ENCODE data around the gene PRLR. TPM values are rescaled to one million over a fixed set of nuclear protein-coding genes. Genes with fewer than 3 reads are reported as not detected.
A peak's percentile ranks its signal among the peaks of the same experiment; 100 is the strongest.

PRLR gene
- total RNA-seq, 1 donor from 2014 or later: 0.50 TPM

DNA sequence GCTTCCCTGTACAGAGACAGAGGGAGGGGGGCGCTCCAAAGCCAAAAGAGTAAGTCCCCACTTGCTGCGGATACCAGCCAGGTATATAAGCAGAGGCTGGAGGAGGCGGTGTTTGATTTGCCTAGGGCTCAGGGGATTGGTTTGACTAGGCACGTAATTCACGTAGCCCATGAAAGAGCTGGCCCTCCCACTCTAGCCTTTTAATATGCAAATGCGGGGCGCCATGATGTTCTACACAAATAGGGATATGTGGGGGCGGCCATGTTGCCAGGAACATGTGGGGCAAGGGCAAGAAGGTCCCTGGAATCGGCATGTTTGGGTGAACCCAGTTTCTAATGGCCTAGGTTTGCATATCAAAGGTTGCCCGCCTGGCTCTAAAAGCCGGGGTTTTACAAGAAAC lies 3.3 kb upstream of the PRLR start:
- DNase-seq (ENCODE audit: low read depth): no peak

DNA sequence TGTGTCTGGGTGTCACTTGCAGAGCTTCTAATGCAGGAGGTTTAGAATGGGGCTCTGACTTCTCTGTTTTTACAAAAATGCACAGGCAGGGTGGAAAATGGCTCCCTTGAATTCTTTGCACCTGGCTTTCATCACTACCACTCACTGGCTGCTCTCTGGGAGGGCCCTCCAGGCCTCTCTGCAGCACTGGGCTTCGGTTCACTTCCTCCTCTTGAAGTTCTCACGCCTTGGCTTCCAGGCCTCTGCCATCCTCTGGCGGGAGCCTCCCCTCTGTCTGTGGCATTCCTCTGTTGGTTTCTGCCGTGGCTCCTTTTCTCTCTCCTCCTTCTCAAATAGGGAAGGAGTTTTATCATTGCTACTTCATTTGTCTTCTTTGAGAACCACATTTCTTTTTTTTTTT lies 2.8 kb upstream of the PRLR start:
- no peak for DNase-seq (ENCODE audit: low read depth)

DNA sequence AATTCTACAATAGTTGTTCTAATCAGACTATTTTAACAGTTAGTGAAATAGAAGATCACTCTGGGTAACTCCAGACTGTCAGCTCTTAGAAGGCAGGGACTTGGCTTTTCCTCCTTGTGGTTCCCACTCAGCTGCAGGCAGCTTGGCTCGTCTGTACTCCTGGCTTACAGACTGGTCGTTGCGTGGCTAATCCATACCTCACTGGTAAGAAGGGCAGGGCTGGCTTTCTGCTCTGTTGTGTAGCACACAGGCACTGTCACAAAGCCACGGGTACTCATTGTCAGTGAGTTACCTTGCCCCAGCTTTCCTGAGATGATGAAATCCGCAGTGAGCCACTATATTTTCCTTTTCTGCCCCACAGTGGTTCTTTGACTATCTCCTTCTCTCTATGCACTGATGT lies 1.8 kb upstream of the PRLR start:
- DNase-seq (ENCODE audit: low read depth): no peak

DNA sequence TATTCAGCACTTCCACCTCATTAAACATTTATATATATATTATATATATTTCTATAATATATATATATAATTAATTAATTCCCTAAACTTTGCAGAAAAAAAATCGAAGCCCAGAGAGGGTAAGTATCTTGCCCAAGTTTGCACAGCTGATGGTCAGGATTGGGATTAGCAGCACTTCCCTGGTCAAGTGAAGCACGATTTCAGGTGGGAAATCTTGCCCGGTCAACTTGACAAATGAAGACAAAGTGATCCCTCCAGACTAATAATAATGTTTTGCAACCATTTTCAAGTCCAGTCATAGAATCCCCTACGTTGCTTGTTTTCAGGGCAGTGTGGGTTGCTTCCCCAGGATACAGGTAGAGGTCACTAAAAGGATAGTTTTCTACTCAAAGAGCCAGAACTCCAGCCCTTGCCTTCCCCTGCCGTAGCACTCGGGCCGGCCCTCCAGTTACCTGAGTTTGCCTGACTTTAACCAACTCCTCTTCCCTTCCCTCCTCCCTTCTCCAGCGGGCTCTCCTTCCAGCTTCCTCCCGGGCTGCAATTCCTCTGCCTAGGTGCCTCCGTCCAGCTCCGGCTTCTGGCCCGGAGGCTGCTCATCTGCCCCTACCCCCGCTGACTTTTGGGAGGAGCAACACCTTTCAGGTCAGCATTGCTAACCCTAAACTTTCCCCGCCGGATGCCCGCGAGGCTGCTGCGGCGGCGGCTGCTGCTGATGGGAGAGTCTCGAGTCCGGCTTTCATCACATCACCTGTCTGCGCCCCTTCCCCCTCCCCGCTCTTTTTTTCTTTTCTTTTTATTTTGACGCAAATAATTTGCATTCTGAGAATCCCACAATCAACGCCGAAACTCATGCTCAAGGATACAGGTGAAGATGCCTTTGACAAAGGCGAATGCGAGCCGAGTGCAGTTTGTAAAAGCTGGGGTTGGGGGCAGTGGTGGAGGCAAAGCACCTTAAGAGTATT lies 930 bp downstream of the PRLR start:
- peak; percentile 61 for DNase-seq (ENCODE audit: low read depth)

DNA sequence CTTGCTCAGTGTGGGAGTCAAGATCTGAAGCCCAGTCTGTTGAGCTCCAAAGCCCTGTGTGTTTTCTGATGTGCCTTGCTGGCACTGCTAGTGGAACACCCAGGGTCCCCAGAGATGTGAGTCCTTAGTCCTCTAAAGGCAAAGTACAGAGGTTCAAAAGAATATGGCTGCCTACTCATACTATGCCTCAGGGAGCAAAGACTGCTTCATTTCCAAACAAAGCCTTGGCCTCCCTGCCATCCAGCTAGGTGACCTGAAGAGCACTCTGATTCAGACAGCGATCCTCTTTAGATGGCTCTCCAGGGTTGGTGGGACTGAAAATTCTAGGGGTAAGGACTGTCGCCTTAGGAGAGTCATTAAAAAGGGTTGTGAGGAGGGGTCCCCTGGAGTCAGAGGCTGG lies 2.0 kb downstream of the PRLR start:
- no peak for DNase-seq (ENCODE audit: low read depth)

DNA sequence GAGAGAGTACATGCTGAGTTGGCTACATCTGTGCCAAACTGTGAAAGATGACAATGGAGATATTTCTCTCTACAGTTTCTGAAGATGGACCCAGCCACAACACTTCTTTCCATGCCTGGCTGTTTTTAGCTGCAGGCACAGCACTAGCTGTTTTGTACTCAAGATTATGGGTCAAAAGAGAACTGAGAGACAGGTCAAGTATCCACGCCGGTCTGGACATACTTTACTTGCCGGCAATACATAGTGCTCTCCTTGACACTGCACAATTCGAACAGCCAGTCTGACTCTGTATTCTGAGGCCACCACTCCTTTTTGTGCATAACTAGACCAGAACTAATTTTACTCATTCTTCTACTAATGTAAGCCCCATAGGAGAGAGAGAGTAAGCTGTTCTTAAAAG lies 2.6 kb downstream of the PRLR start:
- DNase-seq (ENCODE audit: low read depth): no peak

DNA sequence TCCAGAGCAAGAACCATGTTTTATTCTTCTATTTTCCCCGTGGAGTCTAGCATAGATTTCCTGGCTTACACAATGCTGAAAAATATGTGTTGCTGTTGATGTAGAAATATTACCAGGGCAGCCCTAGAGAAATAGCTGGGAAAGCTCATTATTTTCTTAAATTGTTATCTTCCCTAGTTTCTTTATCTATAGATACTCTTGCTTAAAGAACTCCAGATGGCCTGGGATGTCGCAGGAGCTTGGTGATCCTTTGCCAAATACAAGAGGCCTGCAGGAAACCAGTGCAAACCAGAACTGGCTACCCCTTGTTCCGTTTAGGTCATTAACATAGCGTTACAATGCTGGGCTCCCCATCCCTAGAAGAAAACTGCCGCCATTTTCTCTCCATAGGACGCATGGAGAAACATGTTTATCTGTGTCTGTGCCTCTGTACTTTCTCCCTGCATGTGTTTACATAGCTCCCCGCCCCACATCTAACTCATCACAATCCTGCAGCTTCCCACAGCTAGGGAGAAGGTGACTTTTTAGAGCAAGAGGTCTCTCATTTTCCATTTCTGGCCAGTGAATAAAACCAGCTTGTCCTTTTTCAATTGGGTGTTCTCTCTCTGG lies 6.4 kb downstream of the PRLR start:
- DNase-seq (ENCODE audit: low read depth): no peak

DNA sequence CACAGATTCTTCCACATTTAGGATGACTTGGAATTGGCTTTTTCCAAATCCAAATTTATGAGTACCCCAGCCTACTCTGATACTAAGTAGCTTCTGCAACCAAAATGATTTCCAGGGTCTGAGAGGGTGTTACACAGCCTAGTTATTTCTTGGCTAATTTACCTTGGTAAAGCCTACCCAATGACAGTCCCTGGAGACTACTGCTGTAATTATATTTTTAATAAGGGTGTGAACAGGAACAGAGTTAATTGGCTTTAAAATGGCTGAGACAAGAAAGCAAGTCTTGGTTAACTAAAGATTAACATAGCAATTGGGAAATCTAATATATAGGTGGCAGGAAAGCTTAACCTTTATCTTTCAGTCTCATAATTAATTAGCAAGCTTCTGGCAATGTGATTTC lies 9.3 kb downstream of the PRLR start:
- no peak for DNase-seq (ENCODE audit: low read depth)

DNA sequence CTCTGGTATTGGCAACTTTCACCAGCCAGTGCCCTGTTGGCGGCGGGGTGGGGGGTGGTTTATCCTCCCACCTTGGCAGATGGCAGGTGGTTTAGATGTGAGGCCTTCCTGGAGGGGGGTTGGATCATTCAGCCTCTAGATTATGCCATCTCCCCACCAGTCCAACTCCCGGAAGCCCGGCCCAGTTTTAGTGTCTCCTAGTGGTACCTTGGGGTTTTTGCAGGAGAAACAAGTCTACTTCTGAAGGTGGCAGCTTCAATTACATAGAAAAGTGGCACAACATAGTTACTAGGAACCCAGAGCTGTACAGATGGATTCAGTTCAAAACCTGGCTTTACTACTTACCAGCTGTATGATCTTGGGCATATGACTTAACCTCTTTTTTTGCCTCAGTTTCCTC lies 11.3 kb downstream of the PRLR start:
- no peak for DNase-seq (ENCODE audit: low read depth)

DNA sequence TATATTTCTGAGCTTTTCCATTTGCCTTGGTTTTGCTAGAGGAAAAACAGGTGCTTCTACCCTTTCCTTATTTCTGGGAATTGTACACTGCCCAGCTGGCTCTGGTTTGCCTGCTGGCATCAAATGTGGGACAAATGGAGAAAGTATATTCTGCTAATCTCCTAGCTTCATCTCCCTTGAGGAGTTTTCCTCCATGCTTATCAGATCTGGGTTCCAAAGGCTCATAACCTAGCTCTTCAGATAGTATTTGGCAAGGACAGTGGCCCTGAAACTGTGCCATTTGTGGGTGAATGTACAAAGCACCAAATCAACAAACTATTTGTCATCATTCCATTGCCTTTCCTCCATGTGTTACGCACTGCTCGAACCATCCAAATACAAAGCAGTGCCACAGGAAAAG lies 16.2 kb downstream of the PRLR start:
- no peak for DNase-seq (ENCODE audit: low read depth)

DNA sequence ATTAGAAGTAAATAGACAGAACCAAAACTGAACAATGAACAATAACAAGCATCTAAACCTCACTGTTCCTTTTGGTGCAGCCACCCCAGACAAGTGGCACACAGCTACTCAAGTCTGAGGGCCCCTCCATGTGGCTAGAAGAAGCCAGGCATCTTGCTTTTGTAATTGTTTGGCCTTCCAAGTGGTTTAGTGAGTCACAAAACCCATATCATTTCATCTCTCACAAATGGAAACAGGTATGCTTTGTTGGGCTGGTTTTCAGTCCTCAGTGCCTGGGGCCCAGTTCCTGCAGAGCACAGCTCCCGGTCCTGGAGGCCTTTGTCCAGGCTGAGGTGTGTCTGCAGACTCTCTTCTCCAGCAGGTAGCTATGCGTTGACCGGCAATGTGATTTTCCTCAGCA lies 16.7 kb downstream of the PRLR start:
- DNase-seq (ENCODE audit: low read depth): peak; percentile 41

DNA sequence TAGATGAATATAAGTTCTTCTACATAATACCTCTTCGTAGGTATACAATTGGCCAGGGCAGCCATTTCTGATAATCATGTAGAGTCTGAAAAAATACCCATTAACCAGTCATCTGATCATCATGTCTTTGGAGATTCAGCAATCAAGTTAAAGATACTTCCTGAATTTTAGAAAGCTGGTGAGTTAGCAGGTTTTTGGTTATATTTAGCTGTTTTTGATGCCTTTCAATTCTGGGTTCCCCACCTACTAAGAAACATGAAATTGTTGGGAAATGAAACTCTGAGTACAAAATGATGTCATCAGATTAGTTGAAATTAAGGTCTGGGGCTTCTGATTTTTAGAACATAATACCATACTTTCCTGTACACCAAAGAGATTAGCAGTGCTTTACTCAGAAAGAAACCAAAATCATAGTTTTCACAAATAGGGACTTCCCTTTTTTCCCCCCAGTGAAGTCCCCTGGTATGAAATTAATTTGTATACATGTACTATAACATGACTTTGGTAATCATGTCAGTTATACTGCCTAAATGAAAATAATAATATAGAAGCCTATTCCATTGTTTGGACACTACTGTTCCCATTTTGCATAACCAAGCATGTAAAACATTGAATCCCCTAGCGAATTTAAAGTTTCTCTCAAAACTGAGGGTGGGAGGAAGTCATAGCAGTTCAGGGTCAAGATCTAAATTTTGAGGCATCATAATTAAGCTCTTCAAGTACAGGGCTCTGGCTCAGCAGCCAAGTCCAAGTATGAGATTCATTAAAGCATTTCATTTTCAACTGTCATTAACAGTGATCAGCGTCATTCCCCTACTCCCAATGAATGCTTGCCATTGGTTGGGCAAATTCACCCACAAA lies 17.9 kb downstream of the PRLR start:
- DNase-seq (ENCODE audit: low read depth): no peak

DNA sequence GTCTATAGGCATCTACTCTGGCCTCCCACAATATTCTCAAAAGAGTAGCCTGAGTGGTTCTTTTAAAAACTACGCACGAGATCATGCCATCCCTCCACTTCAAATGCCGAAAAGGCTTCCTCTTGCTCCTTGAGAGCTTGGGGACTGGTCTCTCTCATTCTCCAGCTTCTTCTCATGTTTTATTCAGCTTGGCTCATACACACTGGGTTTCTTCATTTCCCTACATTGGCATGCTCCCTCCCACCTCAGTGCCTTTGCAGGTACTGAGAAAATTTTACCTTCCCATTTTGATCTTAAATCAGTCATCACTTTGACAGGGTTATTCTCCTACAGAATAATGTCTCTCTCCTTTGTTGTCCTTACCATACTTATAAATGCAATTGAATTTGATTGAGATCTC lies 20.4 kb downstream of the PRLR start:
- DNase-seq (ENCODE audit: low read depth): no peak

DNA sequence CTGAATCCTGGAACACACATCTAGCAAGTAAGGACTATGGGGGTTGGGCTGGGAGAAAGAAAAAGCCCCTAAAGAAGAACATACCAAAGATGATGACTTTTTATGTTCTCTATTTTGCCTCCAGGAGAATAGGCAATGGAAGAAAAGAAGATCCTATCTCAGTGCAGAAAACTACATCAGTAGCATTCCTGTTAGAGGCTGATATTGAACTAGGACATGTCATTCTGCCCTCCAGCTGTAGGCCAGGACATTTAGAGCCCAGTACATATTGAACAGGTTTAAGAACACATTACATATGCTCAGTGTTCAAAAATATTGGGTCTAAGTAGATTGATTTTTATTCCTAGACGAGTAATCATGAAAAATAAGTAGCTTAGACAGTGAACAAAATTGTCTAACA lies 24.7 kb downstream of the PRLR start:
- DNase-seq (ENCODE audit: low read depth): no peak

DNA sequence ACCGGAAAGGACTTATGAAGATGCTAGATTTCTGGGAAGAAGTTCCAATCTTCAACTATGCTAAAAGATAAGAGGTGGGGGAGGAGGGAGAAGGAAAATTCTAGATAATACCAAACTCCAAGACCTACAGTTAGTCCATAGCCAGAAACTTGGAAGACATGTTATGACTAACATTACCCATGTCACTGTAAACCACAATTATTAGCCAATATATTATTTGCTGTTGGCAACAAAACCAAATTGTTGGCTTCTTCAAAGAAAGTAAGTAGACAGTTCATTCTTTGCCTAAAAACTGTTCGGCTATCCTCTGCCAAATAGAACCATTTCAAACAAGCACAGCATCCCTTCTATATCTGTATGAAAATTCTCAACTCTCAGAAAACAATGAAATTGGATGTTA lies 25.1 kb downstream of the PRLR start:
- DNase-seq (ENCODE audit: low read depth): no peak

DNA sequence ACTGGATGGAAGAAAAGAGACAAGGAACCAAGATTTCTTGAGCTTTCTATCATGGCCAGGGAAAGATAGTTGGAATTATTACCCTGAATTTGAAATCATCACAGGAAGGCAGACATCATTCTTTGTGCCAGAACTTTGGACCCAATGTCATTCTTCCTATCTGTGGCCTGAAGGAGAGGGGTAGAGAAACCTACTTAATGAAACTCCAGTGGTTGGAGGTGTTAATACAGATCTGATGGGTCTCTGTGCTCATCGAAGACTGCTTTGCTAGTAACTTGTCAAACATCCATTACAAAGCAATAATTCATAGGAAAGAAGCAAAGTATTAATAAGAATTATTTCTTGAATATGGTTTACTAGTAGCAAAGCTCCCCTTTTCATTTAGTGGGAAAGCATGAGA lies 26.9 kb downstream of the PRLR start:
- DNase-seq (ENCODE audit: low read depth): no peak

DNA sequence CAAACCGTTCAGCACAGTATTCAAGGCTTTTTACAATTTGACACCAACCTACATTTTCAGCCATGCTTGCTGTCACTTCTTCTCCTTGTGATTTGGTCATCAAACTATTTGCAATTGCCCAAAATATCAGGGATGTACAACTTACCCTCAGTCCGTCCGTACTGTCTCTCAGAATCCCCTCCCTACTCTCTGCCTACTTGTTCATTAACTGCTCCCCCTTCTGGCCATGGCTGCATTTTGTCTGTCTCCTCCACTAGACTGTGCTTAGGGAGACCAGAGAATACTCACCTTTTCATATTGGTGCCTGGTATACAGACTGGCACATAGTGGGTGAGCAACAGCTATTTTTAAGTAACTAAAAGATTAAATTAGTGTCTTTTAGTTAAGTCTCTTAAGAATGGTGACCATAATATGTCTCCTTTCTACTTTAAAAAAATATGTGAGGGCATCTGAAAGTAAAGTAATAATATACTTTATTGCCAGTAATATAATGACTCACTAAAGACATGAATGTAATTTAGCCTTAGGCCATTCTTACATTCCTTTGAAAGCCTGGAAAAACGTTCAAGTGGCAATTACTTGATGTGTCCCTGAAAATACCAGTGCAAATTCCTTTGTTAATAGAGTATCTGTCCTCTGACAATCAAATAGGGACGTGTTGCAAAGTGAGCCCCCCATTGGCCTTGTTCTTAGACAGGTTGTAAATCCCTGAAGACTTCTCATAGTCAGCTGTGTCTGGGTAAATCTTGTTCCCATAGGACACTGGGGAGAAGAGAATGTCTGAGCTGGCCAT lies 27.8 kb downstream of the PRLR start:
- peak; percentile 84 for DNase-seq (ENCODE audit: low read depth)

DNA sequence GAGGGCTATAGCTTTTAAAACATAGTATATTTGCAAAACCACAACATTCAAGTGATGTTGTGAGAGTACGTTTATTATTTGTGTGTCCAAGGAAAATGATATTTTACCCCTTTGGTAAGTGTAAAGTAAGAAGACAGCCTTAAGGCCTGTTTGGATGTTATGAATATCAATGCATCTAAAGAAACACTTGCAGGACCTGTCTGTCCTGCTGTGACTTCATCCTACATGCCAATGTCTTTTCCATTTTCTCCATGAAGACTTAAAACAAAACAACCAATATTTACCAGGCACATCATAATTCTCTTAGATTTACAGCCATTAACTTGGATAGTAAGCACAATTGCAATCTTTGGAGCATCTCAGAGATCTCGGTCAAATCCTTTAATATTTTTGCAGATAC lies 29.0 kb downstream of the PRLR start:
- no peak for DNase-seq (ENCODE audit: low read depth)

DNA sequence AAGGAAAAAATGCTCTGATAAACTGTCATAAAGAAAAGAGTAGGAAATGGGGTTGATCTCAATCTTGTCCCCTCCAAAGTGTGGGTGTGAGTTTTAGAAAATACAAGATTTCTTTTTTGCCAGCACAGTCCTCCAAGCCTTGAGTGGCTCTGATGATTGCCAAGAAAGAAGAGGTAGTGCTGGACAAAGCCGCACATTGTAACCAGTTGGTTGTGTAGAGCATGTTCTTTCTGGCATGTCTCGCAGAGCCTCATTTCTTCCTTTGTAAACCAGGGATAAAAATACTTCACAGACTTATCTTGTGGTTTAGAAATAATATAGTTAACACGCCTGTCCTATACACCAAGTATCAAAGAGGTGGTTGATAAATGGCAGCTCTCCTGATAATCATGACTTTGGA lies 30.4 kb downstream of the PRLR start:
- DNase-seq (ENCODE audit: low read depth): no peak

DNA sequence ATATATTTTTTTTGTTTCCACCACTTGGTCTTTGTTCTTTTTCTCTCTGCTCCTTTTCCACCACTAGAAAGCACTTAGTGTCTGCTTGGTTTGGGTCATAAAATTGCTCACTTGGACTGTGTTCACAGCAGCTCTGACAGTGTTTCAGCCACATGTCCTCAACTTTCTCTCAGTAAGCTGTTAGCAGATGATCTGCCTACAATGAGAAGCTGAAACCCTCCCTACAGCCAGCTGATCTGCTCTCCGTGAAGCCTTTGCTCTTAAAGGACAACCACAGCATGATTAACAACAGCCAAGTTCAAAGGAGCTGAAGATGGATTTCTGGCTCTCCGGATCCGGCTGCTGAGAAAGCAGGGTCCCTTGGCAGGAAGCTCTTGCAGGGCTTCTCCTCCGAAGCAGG lies 31.6 kb downstream of the PRLR start:
- no peak for DNase-seq (ENCODE audit: low read depth)

DNA sequence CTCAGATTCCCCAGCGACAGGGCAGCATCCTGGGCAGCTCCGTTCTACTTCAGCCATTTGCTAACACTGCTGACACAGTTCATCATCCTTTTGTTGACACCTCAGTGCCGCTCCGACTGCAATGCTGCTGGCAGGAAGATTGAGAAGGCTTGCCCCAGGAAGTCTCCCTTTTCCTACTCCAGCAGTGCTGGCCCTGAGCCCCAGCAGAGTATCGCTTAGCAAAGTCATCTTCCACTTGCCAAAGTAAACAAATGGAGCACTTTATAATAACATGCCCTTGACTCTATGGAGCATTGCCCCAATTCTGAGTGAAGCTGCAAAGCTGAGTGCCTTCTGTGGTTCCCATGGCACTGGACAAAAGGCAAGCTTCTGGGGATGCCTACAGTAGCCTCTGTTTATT lies 32.2 kb downstream of the PRLR start:
- peak; percentile 87 for DNase-seq (ENCODE audit: low read depth)

DNA sequence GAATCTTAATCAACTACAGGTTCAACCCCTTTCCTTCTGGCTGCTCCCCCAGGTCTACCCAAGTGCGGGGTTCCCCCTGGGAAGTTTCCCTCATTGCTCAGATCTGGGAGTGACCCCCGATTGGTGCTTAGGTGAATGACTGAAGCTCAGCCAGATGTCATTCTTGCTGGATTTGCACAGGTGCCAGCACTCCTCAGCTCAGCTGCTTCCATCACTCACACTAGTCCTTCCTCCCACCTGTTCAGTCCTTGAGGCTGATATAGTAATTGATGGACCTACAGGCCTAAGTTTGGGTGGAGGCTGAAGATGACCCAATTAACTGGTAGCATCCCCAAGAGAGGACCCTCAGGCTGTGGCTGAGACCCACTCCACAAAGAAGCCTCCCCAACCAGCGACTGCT lies 32.9 kb downstream of the PRLR start:
- DNase-seq (ENCODE audit: low read depth): no peak
